ENCODE measurements around the gene RBM20.
"Not testable (repeated sequence)": the region's sequence is repeated elsewhere in the genome, so short reads cannot be mapped to it uniquely, and the experiment has no call there.

The RBM20 gene

GRCh38 chr10:110700947-110701616 lies 56.9 kb downstream of the RBM20 start:
- Histone ChIP-seq H3K27ac (no peak overlapping the region), H3K27me3 (no peaks in the 10 kb centered on the region), H3K36me3 (no peaks in the 10 kb centered on the region), H3K4me3 (no peak overlapping the region), H3K9me3 (no peaks in the 10 kb centered on the region), H3K9ac (no peak overlapping the region), H3K4me1 (peaks cover 6% of the 10 kb centered on the region; the same call in 1 of the 2 replicates), H3K4me2 (no peak overlapping the region), H4K20me1 (no peaks in the 10 kb centered on the region)
- no peak for TF ChIP-seq Cebpa-rat (IDR thresholded peaks at IDR 0.05)

GRCh38 chr10:110701617-110701971 lies 57.5 kb downstream of the RBM20 start:
- Histone ChIP-seq H3K9ac (no peak overlapping the region), H3K4me3 (no peak overlapping the region), H4K20me1 (no peaks in the 10 kb centered on the region), H3K27ac (no peak overlapping the region), H3K4me1 (peaks cover 6% of the 10 kb centered on the region; the same call in 1 of the 2 replicates), H3K4me2 (no peak overlapping the region), H3K9me3 (no peaks in the 10 kb centered on the region), H3K27me3 (no peaks in the 10 kb centered on the region), H3K36me3 (no peaks in the 10 kb centered on the region)
- no peak for TF ChIP-seq Cebpa-rat (IDR thresholded peaks at IDR 0.05)

- Histone ChIP-seq H3K4me1 (peaks cover 6% of the 10 kb centered on the region; the same call in 1 of the 2 replicates), H3K27me3 (no peaks in the 10 kb centered on the region), H3K27ac (no peak overlapping the region), H3K9me3 (no peaks in the 10 kb centered on the region), H3K9ac (no peak overlapping the region), H3K36me3 (no peaks in the 10 kb centered on the region), H3K4me3 (no peak overlapping the region), H3K4me2 (no peak overlapping the region), H4K20me1 (no peaks in the 10 kb centered on the region)
- no peak for TF ChIP-seq Cebpa-rat (IDR thresholded peaks at IDR 0.05)
Measured at GRCh38 chr10:110704070-110704469, 59.9 kb downstream of the RBM20 start.

- peaks cover 4% of the 10 kb centered on the region; the same call in 1 of the 2 replicates for H3K4me1 ChIP-seq
- H3K27me3 ChIP-seq = no peaks in the 10 kb centered on the region
- no peak for TF ChIP-seq Cebpa-rat (IDR thresholded peaks at IDR 0.05)
- H4K20me1 ChIP-seq = no peaks in the 10 kb centered on the region
- no peaks in the 10 kb centered on the region for H3K9me3 ChIP-seq
- H3K9ac ChIP-seq = no peak overlapping the region
- H3K36me3 ChIP-seq = no peaks in the 10 kb centered on the region
- no peak overlapping the region for H3K4me2 ChIP-seq
- no peak overlapping the region for H3K4me3 ChIP-seq
- no peak overlapping the region for H3K27ac ChIP-seq
Measured at GRCh38 chr10:110704906-110705476, 60.9 kb downstream of the RBM20 start.

DNA sequence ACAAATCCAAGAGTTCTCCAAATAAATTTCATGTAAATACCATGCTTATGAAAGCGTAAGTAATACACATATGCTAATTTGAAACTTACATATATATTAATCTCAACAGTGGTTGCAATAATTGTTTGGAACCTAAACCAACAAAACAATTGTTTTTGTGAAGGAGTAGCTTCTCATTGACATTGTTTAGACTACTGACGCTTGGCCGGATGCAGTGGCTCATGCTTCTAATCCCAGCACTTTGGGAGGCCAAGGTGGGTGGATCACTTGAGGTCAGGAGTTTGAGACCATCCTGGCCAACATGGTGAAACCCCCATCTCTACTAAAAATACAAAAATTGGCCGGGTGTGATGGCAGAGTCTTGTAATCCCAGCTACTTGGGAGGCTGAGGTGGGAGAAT lies 61.5 kb downstream of the RBM20 start:
- not testable (repeated sequence) for H3K27ac ChIP-seq, H3K4me3 ChIP-seq, H3K4me1 ChIP-seq

GRCh38 chr10:110706690-110707098 lies 62.6 kb downstream of the RBM20 start:
- no peak for TF ChIP-seq Cebpa-rat (IDR thresholded peaks at IDR 0.05)
- no peak overlapping the region for H3K4me2 ChIP-seq
- H3K4me3 ChIP-seq = no peak overlapping the region
- H3K4me1 ChIP-seq = no peaks in the 10 kb centered on the region
- no peaks in the 10 kb centered on the region for H3K27me3 ChIP-seq
- H3K36me3 ChIP-seq = no peaks in the 10 kb centered on the region
- no peaks in the 10 kb centered on the region for H3K9me3 ChIP-seq
- H4K20me1 ChIP-seq = no peaks in the 10 kb centered on the region
- no peak overlapping the region for H3K27ac ChIP-seq
- H3K9ac ChIP-seq = no peak overlapping the region

More for the DNA sequence above, 61.5 kb downstream of the RBM20 start:
- H3K36me3 ChIP-seq, H3K4me2 ChIP-seq, H3K9me3 ChIP-seq, H4K20me1 ChIP-seq, H3K27me3 ChIP-seq, H3K9ac ChIP-seq: not testable (repeated sequence)

GRCh38 chr10:110708776-110709443 lies 64.8 kb downstream of the RBM20 start:
- Histone ChIP-seq H3K4me2 (no peak overlapping the region), H3K27ac (no peak overlapping the region), H3K9ac (no peak overlapping the region), H3K4me3 (no peak overlapping the region), H4K20me1 (no peaks in the 10 kb centered on the region), H3K36me3 (no peaks in the 10 kb centered on the region), H3K9me3 (no peaks in the 10 kb centered on the region), H3K4me1 (no peaks in the 10 kb centered on the region), H3K27me3 (no peaks in the 10 kb centered on the region)
- TF ChIP-seq Cebpa-rat (IDR thresholded peaks at IDR 0.05) = no peak

DNA sequence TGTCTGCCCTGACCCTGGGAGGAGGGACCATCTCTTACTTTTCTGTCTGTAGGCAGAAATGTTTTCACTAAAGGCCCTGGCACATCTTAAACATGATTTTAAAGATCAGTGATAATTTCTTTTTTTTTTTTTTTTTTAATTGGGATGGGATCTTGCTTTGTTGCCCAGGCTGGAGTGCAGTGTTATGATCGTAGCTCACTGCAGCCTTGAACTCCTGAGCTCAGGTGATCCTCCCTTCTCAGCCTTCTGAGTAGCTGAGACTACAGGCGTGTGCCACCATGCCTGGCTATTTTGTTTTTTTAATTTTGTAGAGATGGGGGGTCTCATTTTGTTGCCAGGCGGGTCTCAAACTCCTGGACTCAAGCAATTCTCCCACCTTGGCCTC lies 65.3 kb downstream of the RBM20 start:
- Histone ChIP-seq H3K9ac (no peak overlapping the region), H3K27ac (no peak overlapping the region), H3K4me1 (no peaks in the 10 kb centered on the region), H3K9me3 (no peaks in the 10 kb centered on the region), H3K27me3 (no peaks in the 10 kb centered on the region), H3K4me2 (no peak overlapping the region), H3K36me3 (no peaks in the 10 kb centered on the region), H4K20me1 (no peaks in the 10 kb centered on the region), H3K4me3 (no peak overlapping the region)
- TF ChIP-seq Cebpa-rat (IDR thresholded peaks at IDR 0.05) = no peak

DNA sequence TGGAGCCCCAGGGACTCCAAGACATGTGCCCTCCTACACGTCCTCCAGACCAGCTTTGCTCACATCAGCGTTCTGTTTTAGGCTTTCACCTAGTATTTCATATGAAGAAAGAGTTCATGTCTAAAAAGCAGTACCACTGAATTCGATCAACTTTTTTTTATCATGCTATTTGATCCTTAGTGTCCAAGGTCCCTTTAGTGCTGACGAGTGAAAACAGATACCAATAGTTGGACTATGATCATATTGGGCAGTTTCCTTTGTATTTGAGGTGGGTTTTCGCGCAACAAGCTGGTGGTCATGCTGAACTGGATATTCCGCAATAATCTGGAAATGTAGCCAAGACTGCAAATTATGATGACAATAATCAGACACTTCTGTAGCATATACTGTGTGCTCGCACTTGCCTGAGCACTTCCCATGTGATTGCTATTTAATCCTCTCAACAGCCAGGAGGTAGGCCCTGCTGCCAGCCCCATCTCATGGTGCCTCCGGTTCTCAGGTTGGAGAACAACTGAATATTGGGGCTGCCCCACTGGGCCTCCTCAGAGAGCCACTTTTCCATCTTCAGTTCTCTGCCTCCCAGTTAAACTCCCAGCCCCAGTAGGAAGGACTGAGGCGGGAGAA lies 65.9 kb downstream of the RBM20 start:
- Histone ChIP-seq H3K9me3 (no peaks in the 10 kb centered on the region), H3K27ac (no peak overlapping the region), H4K20me1 (no peaks in the 10 kb centered on the region), H3K4me2 (no peak overlapping the region), H3K4me1 (no peaks in the 10 kb centered on the region), H3K36me3 (no peaks in the 10 kb centered on the region), H3K4me3 (no peak overlapping the region), H3K27me3 (no peaks in the 10 kb centered on the region), H3K9ac (no peak overlapping the region)
- TF ChIP-seq Cebpa-rat (IDR thresholded peaks at IDR 0.05) = no peak

- Histone ChIP-seq H3K27me3 (no peaks in the 10 kb centered on the region), H3K9me3 (no peaks in the 10 kb centered on the region), H4K20me1 (no peaks in the 10 kb centered on the region), H3K4me1 (no peaks in the 10 kb centered on the region), H3K9ac (no peak overlapping the region), H3K4me2 (no peak overlapping the region), H3K27ac (no peak overlapping the region), H3K36me3 (no peaks in the 10 kb centered on the region), H3K4me3 (no peak overlapping the region)
- TF ChIP-seq Cebpa-rat (IDR thresholded peaks at IDR 0.05) = no peak
Measured at GRCh38 chr10:110710621-110711020, 66.5 kb downstream of the RBM20 start.
